GM21423 (cell line): ENCODE results near the gene HBM.
"Not testable (repeated sequence)": the region's sequence is repeated elsewhere in the genome, so short reads cannot be mapped to it uniquely, and the experiment has no call there.

Source experiments
- ATAC-seq: cut with Tn5 transposase; IDR thresholded peaks from one replicate; pipeline ENCODE4 v1.9.1; 2021; ENCODE audit warnings: mild to moderate bottlenecking, moderate library complexity; ENCODE audit not compliant: unreplicated experiment

The HBM gene

GRCh38 chr16:167122-167690 is 1.4 kb downstream of the HBM start:
- ATAC-seq = no peak

- ATAC-seq = no peak
These were observed 2.6 kb downstream of the HBM start for GRCh38 chr16:168424-168823.

- ATAC-seq = no peak
These were observed 3.2 kb downstream of the HBM start for GRCh38 chr16:169014-169413.

- not testable (repeated sequence) for ATAC-seq
These were observed 4.3 kb downstream of the HBM start for GRCh38 chr16:170088-170507.

- no peak for ATAC-seq
These were observed 5.0 kb downstream of the HBM start for GRCh38 chr16:170788-171187.

GRCh38 chr16:172374-172941 is 6.7 kb downstream of the HBM start, which contains the start of gene HBA2:
Gene HBA2, plus strand, starts transcription at chr16:172876. Its CDS starts 37 bp downstream, at chr16:172913.
- not testable (repeated sequence) for ATAC-seq

GRCh38 chr16:173211-173854 is 7.6 kb downstream of the HBM start:
- ATAC-seq = not testable (repeated sequence)

- ATAC-seq = not testable (repeated sequence)
These were observed 8.4 kb downstream of the HBM start for GRCh38 chr16:173928-174769.

- no peak for ATAC-seq
These were observed 9.5 kb downstream of the HBM start for GRCh38 chr16:175011-175949.

GRCh38 chr16:176006-176405 is 10.2 kb downstream of the HBM start:
- ATAC-seq = not testable (repeated sequence)

- not testable (repeated sequence) for ATAC-seq
These were observed 11.0 kb downstream of the HBM start, which contains the start of gene HBA1 for GRCh38 chr16:176477-177382. Gene HBA1, plus strand, starts transcription at chr16:176680. Its CDS starts 37 bp downstream, at chr16:176717.

- no peak for ATAC-seq
These were observed 11.6 kb downstream of the HBM start for GRCh38 chr16:177394-177822.

- no peak for ATAC-seq
These were observed 12.3 kb downstream of the HBM start for GRCh38 chr16:177981-178667.

GRCh38 chr16:178668-179015 is 12.9 kb downstream of the HBM start:
- no peak for ATAC-seq

GRCh38 chr16:179211-180092 is 13.7 kb downstream of the HBM start:
- ATAC-seq = no peak

- ATAC-seq = no peak
These were observed 14.4 kb downstream of the HBM start, which contains the start of gene HBQ1 for GRCh38 chr16:180101-180675. Gene HBQ1, plus strand, starts transcription at chr16:180459. Its CDS starts 28 bp downstream, at chr16:180487.
